SJSA1 (cell line): ENCODE results near the gene RHOJ. TPM values are rescaled to one million over a fixed set of nuclear protein-coding genes. Genes with fewer than 3 reads are reported as not detected.
"Not testable (repeated sequence)": the region's sequence is repeated elsewhere in the genome, so short reads cannot be mapped to it uniquely, and the experiment has no call there.

Experiments used
- DNase-seq, 2 experiments: peaks; one replicate each; pipeline ENCODE4 v3.0.0-alpha.2; 2015 to 2020; ENCODE audit warnings: low spot score in 2 of 2, low read depth in 1 of 2
- H3K27ac ChIP-seq: fragments of 250-450 bp; sonication (Bioruptor Pico); 2 replicates; pipeline ENCODE4 v1.5.1; 2020; ENCODE audit warnings: mild to moderate bottlenecking, moderate library complexity
- H3K27me3 ChIP-seq: fragments of 250-450 bp; sonication (Bioruptor Pico); replicated peaks from 2 replicates; pipeline ENCODE4 v1.5.1; 2020; ENCODE audit warnings: mild to moderate bottlenecking, moderate library complexity
- H3K36me3 ChIP-seq: fragments of 250-450 bp; sonication (Bioruptor Pico); 2 replicates; pipeline ENCODE4 v1.5.1; 2020; ENCODE audit warnings: mild to moderate bottlenecking
- H3K4me1 ChIP-seq: fragments of 250-450 bp; sonication (Bioruptor Pico); replicated peaks from 2 replicates; pipeline ENCODE4 v1.6.1; 2021; ENCODE audit warnings: mild to moderate bottlenecking
- H3K4me3 ChIP-seq: fragments of 250-450 bp; sonication (Bioruptor Pico); 2 replicates; pipeline ENCODE4 v1.5.1; 2020; ENCODE audit warnings: mild to moderate bottlenecking
- H3K9me3 ChIP-seq: fragments of 250-450 bp; sonication (Bioruptor Pico); replicated peaks from 2 replicates; pipeline ENCODE4 v1.5.1; 2020; ENCODE audit warnings: mild to moderate bottlenecking
- total RNA-seq: library from RNA; depleted of rRNA; stranded (reverse); fragments of >200 nt; shearing (Covaris generic); gene quantifications from 2 replicates; pipeline ENCODE4 v1.2.3, GENCODE V29; 2014; rRNA removed

The RHOJ gene
- total RNA-seq: 0.32 and 2.8 TPM in 2 replicates

GRCh38 chr14:63204407-63205043 is at the start of gene RHOJ:
TSS of gene RHOJ (plus strand) at chr14:63204443. CDS start at chr14:63204870, 427 bp downstream.
- no peaks in the 10 kb centered on the region for H3K36me3 ChIP-seq
- peak within 1 kb of the TSS; percentile 29 for H3K4me3 ChIP-seq
- peaks cover 12% of the 10 kb centered on the region for H3K4me1 ChIP-seq
- DNase-seq: peak in 1 of 2 experiments; percentile 38
- H3K27ac ChIP-seq: peak within 1 kb of the TSS; percentile 59
- no peaks in the 10 kb centered on the region for H3K9me3 ChIP-seq
- H3K27me3 ChIP-seq: no peaks in the 10 kb centered on the region

DNA sequence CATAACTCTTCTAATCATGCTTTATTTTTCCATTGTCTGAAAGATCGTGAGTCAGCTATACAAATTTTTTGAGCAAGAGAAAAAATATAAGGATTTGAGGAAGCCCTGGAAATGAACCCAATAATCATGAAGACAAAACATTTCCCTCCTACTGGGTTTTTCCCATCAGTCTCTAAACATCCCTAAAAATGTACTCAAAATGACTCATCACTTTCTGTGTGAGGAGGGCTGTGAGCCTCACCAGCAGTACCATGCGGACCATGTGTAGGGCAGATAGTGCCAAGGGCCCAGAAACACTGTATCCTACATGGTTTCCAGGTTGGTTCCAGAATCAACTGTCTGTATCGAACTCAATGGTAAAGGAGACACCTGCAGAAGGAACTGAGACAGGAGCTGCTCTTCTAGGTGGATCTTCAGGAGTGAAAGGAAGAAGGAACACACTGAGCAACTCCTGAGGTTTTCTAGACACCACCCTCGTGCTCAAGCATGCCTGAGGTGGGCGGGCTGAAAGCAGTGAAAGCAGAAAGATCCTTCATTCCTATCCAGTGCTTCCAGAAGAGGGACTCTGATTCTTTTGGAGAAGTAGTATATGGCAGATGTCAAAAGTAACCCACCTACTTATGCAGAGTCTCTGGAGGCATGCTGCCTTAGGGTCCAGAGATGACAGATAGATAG is 48.6 kb upstream of the RHOJ start:
- no peaks in the 10 kb centered on the region for H3K27me3 ChIP-seq
- H3K4me3 ChIP-seq: no peak overlapping the region
- peaks cover 7% of the 10 kb centered on the region; the same call in 1 of the 2 replicates for H3K4me1 ChIP-seq
- DNase-seq: peak in 1 of 2 experiments; percentile 37
- H3K9me3 ChIP-seq: no peaks in the 10 kb centered on the region
- H3K36me3 ChIP-seq: no peaks in the 10 kb centered on the region
- no peak overlapping the region for H3K27ac ChIP-seq

DNA sequence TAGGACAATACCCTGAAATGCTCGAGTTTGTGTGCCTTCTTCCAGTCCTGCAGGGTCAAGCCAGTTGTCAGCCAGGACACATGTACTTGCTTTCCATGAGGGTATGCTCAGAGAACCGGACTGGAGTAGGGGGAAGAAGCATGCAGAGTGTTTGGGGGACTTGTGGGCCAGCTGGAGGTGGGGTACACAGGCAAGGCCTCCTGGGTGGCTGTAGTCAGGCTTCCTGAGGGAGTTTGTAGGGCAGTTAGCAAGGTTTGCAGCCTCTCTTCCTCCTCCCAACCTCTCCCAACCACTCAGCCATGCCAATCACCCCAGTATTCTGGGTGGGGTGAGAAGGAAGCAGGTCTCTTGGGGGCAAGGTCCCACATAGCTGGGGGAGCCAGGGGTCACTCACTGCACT is 47.0 kb upstream of the RHOJ start:
- H3K27ac ChIP-seq: no peak overlapping the region
- no peak for DNase-seq
- H3K4me3 ChIP-seq: no peak overlapping the region
- H3K36me3 ChIP-seq: no peaks in the 10 kb centered on the region
- H3K4me1 ChIP-seq: peaks cover 7% of the 10 kb centered on the region; the same call in 1 of the 2 replicates
- no peaks in the 10 kb centered on the region for H3K9me3 ChIP-seq
- no peaks in the 10 kb centered on the region for H3K27me3 ChIP-seq

DNA sequence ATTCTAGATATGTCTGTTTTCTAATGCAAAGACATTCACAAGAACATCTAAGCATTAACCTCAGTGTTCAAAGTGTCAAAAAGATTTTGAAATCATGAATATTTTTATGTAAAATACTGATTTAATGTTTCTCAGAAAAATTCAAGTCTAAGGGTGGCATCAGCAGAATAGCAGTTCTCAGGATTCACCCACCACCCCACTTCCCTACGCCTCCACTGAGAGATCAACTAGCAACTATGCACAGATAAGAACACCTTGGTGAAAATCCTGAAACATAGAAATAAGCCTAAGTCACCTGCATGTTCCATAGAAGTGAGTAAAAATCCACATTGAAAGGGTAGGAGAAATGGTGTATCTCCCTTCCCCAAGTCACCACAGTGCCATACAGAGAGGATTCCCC is 40.9 kb upstream of the RHOJ start:
- Histone ChIP-seq H3K27ac (no peak overlapping the region), H3K9me3 (no peaks in the 10 kb centered on the region), H3K36me3 (no peaks in the 10 kb centered on the region), H3K27me3 (no peaks in the 10 kb centered on the region), H3K4me3 (no peak overlapping the region), H3K4me1 (no peaks in the 10 kb centered on the region)
- no peak for DNase-seq

DNA sequence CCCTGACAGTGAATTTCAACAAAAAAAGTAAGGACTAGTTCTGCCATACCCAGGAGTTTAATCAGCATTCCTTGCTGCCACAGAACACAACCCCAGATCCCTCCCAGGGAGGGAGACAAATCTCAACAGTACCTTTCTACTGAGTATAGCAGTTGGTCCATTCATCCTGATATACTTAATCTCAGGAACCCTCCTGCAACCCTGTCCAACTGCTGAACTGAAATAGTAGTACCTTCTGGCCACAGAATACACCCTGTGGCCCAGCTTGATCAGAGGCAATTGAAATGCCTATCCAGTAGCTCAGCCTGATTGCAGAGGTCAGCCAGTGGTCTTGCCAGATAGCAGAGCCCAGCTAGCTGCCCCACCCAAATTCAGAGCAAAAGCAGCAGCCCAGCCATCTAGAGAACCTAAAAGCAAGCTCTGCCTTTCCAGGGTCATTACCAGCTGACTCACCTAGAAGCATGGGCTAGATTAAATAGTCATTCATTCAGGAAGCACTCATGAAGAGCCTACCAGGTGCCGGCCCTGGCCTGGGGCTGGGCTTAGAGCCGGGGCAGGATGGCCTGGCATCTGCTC is 40.0 kb upstream of the RHOJ start:
- H3K4me3 ChIP-seq: no peak overlapping the region
- DNase-seq: no peak
- H3K4me1 ChIP-seq: no peaks in the 10 kb centered on the region
- no peaks in the 10 kb centered on the region for H3K9me3 ChIP-seq
- H3K36me3 ChIP-seq: no peaks in the 10 kb centered on the region
- no peak overlapping the region for H3K27ac ChIP-seq
- no peaks in the 10 kb centered on the region for H3K27me3 ChIP-seq

- H3K27me3 ChIP-seq, H3K4me3 ChIP-seq, H3K27ac ChIP-seq, H3K9me3 ChIP-seq, H3K36me3 ChIP-seq, H3K4me1 ChIP-seq, DNase-seq: not testable (repeated sequence)
Observed at GRCh38 chr14:63165267-63165666, 39.0 kb upstream of the RHOJ start.

DNA sequence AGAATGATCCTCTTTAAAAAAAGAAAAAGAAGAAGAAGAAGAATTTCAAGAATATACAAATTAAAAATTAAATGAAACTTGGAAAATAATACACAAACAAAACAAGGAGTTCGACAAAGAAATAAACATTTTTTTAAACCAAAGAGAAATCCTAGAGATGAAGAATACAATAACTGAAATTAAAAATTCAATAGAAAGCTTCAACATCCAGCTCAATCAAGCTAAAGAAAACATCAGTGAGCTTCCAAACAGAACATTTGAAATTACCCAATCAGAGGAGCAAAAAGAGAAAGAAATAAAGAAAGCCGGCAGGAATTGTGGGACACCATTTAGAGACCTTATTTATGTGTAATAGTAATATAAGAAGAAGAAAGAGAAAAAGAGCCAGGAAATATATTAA is 37.2 kb upstream of the RHOJ start:
- Histone ChIP-seq H3K4me3 (no peak overlapping the region), H3K36me3 (no peaks in the 10 kb centered on the region), H3K27ac (no peak overlapping the region), H3K9me3 (no peaks in the 10 kb centered on the region), H3K27me3 (no peaks in the 10 kb centered on the region), H3K4me1 (no peaks in the 10 kb centered on the region)
- no peak for DNase-seq

DNA sequence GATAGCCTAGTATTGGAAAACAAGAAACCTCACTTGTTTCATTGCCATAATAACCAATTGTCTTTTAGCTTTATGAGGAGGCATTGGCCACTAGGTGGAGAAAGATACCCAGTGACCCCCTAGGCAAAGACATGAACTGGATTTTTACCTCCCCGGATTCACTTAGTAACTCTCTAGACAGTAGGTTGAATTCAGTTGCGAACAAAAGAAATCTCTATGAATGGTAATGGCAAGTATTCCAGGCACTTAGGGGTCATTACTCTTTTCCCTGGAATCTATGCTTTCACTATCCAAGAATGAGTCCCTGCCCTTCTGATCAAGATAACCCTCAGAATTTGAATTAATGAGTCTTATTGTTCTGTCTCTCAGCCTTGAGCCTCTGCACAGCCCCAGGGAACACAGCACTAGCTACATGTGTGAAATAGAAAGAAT is 29.5 kb upstream of the RHOJ start:
- peak in 1 of 2 experiments; percentile 35 for DNase-seq
- H3K27me3 ChIP-seq: no peaks in the 10 kb centered on the region
- H3K9me3 ChIP-seq: no peaks in the 10 kb centered on the region
- no peak overlapping the region for H3K4me3 ChIP-seq
- no peaks in the 10 kb centered on the region for H3K4me1 ChIP-seq
- H3K36me3 ChIP-seq: no peaks in the 10 kb centered on the region
- H3K27ac ChIP-seq: no peak overlapping the region

DNA sequence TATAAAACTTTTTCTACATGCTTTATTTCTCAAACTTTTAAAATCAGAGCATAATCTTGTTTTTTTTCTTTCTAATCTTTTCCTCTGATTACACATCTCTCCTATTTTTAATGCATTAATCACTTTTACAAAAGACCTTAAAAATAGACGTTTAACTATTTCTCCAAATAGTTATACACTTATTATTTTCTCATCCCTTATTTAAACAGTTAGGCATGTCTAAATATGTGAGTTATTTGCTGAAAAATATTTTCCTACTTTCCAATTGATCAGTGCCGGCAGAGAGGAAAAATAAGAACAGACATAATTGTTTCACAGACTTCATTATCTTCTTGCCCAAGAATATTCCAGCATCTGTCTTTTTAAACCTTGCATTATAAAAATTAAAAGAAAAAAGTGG is 28.7 kb upstream of the RHOJ start:
- no peak overlapping the region for H3K4me3 ChIP-seq
- H3K36me3 ChIP-seq: no peaks in the 10 kb centered on the region
- H3K4me1 ChIP-seq: no peaks in the 10 kb centered on the region
- H3K9me3 ChIP-seq: no peaks in the 10 kb centered on the region
- H3K27ac ChIP-seq: no peak overlapping the region
- H3K27me3 ChIP-seq: no peaks in the 10 kb centered on the region
- no peak for DNase-seq

DNA sequence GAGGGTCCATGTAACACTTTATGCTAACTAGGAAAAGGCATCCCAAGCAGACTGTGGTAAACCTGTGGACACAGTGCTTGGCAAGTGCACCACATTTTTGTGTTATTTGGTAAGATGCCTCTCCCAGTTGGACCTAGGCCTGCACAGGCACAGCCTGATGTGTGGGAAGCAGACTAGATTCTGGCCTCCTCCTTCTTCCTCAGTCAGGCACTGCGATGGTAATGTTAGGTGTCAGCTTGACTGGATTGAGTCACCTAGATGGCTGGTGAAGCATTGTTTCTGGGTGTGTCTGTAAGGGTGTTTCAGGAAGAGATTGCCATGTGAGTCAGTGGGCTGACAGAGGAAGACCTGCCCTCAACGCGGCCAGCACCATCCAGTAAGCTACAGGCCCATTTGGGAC is 25.3 kb upstream of the RHOJ start:
- Histone ChIP-seq H3K36me3 (no peaks in the 10 kb centered on the region), H3K4me3 (no peak overlapping the region), H3K27me3 (no peaks in the 10 kb centered on the region), H3K4me1 (no peaks in the 10 kb centered on the region), H3K27ac (no peak overlapping the region), H3K9me3 (no peaks in the 10 kb centered on the region)
- no peak for DNase-seq

- no peak overlapping the region for H3K27ac ChIP-seq
Observed at GRCh38 chr14:63179383-63179782, 24.9 kb upstream of the RHOJ start.

GRCh38 chr14:63180011-63180410 is 24.2 kb upstream of the RHOJ start:
- Histone ChIP-seq H3K36me3 (no peaks in the 10 kb centered on the region), H3K9me3 (no peaks in the 10 kb centered on the region), H3K27ac (no peak overlapping the region), H3K4me3 (no peak overlapping the region), H3K27me3 (no peaks in the 10 kb centered on the region), H3K4me1 (no peaks in the 10 kb centered on the region)
- no peak for DNase-seq

More at GRCh38 chr14:63179383-63179782, 24.9 kb upstream of the RHOJ start:
- no peaks in the 10 kb centered on the region for H3K9me3 ChIP-seq
- no peaks in the 10 kb centered on the region for H3K4me1 ChIP-seq
- no peak for DNase-seq
- no peak overlapping the region for H3K4me3 ChIP-seq
- no peaks in the 10 kb centered on the region for H3K27me3 ChIP-seq
- H3K36me3 ChIP-seq: no peaks in the 10 kb centered on the region

GRCh38 chr14:63182968-63183367 is 21.3 kb upstream of the RHOJ start:
- Histone ChIP-seq H3K4me3 (no peak overlapping the region), H3K27ac (no peak overlapping the region), H3K9me3 (no peaks in the 10 kb centered on the region), H3K27me3 (no peaks in the 10 kb centered on the region), H3K4me1 (no peaks in the 10 kb centered on the region), H3K36me3 (no peaks in the 10 kb centered on the region)
- no peak for DNase-seq

DNA sequence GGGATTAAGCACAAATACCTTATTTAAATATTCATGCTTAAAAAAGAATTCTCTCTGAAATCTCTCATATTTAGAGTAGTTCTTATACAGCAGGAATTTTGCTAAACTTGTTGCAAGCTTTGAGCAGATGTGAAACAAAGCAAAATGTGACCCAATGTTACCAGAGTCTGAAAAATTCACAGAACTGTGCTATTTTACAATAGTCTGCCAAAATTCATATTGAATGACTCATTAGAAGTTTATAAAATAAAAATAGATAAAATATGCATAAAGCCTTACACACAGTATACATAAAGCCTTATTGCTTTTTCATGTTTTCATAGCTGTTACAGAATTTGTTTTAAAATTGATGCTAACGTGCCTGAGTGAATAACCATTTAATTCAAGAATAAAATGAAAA is 17.8 kb upstream of the RHOJ start:
- H3K4me3 ChIP-seq: no peak overlapping the region
- DNase-seq: no peak
- H3K4me1 ChIP-seq: no peaks in the 10 kb centered on the region
- H3K27me3 ChIP-seq: no peaks in the 10 kb centered on the region
- no peaks in the 10 kb centered on the region for H3K9me3 ChIP-seq
- H3K27ac ChIP-seq: no peak overlapping the region
- no peaks in the 10 kb centered on the region for H3K36me3 ChIP-seq
